22Rv1 (cell line): ENCODE data around the gene KCNA10.

Experiments
- H3K27ac ChIP-seq: fragments of 450-650 bp; 2 replicates; pipeline ENCODE4 v1.5.1; 2017
- CTCF ChIP-seq: fragments of 450-650 bp; IDR thresholded peaks from 2 replicates; pipeline ENCODE4 v1.5.1; 2017; ENCODE audit warnings: mild to moderate bottlenecking
- ZFX ChIP-seq: fragments of 450-650 bp; IDR thresholded peaks from 2 replicates; pipeline ENCODE4 v1.6.1; 2017; ENCODE audit warnings: antibody characterized with exemption, borderline replicate concordance

Gene KCNA10

GRCh38 chr1:110556471-110556807 is 37.5 kb upstream of the KCNA10 start:
- TF ChIP-seq ZFX, result no peak
- no peak for TF ChIP-seq CTCF
- H3K27ac ChIP-seq, result no peak overlapping the region

- no peak overlapping the region for H3K27ac ChIP-seq
- no peak for TF ChIP-seq CTCF
- no peak for TF ChIP-seq ZFX
Observed at GRCh38 chr1:110555807-110556470, 37.0 kb upstream of the KCNA10 start.

- no peak for TF ChIP-seq ZFX
- TF ChIP-seq CTCF, result peak; percentile 76
- H3K27ac ChIP-seq, result no peak overlapping the region
Observed at GRCh38 chr1:110554871-110555801, 36.2 kb upstream of the KCNA10 start.

- H3K27ac ChIP-seq, result no peak overlapping the region
- no peak for TF ChIP-seq ZFX
- TF ChIP-seq CTCF, result no peak
Observed at GRCh38 chr1:110551278-110551809, 32.4 kb upstream of the KCNA10 start.

- TF ChIP-seq CTCF (no peak), ZFX (no peak)
- no peak overlapping the region for H3K27ac ChIP-seq
Observed at GRCh38 chr1:110549831-110550230, 30.9 kb upstream of the KCNA10 start.

GRCh38 chr1:110548381-110548780 is 29.4 kb upstream of the KCNA10 start:
- TF ChIP-seq ZFX (no peak), CTCF (peak; percentile 54)
- no peak overlapping the region for H3K27ac ChIP-seq

- no peak overlapping the region for H3K27ac ChIP-seq
- TF ChIP-seq CTCF (no peak), ZFX (no peak)
Observed at GRCh38 chr1:110547017-110547416, 28.0 kb upstream of the KCNA10 start.
